Left renal cortex interstitium (tissue), 4 donors: ENCODE results near the gene TTC7B. TPM values are rescaled to one million over a fixed set of nuclear protein-coding genes. Genes with fewer than 3 reads are reported as not detected.

Experiments
- DNase-seq, 4 donors: peaks; one replicate each; pipeline ENCODE4 v3.0.0-alpha.2; 2013; ENCODE audit warnings: low read depth in 4 of 4, low spot score in 2 of 4, missing footprints in 1 of 4
- polyA plus RNA-seq, 4 donors: library from polyadenylated mRNA; unstranded; fragments of 120-200 nt; gene quantifications; one replicate each; pipeline ENCODE4 v1.2.1, GENCODE V29; 2013; ENCODE audit not compliant: insufficient read length in 4 of 4

TTC7B gene
- polyA plus RNA-seq, 4 donors: 42.1 to 52.1 (median 45.3) TPM

- DNase-seq: no peak
Measured at GRCh38 chr14:90777830-90778485, 38.3 kb downstream of the TTC7B start.

GRCh38 chr14:90777358-90777757 lies 38.9 kb downstream of the TTC7B start:
- DNase-seq: no peak

GRCh38 chr14:90775441-90775840 lies 40.8 kb downstream of the TTC7B start:
- no peak for DNase-seq

GRCh38 chr14:90774316-90774715 lies 41.9 kb downstream of the TTC7B start:
- no peak for DNase-seq

- DNase-seq: no peak
Measured at GRCh38 chr14:90773705-90774104, 42.5 kb downstream of the TTC7B start.

GRCh38 chr14:90773196-90773486 lies 43.1 kb downstream of the TTC7B start:
- DNase-seq: no peak

GRCh38 chr14:90767899-90768298 lies 48.3 kb downstream of the TTC7B start:
- no peak for DNase-seq

GRCh38 chr14:90760591-90761316 lies 55.5 kb downstream of the TTC7B start:
- DNase-seq: no peak

- no peak for DNase-seq
Measured at GRCh38 chr14:90760078-90760444, 56.2 kb downstream of the TTC7B start.

GRCh38 chr14:90759370-90760077 lies 56.7 kb downstream of the TTC7B start:
- no peak for DNase-seq

- DNase-seq: no peak
Measured at GRCh38 chr14:90758959-90759358, 57.3 kb downstream of the TTC7B start.

- DNase-seq: peak; percentile 58 to 84 (median 79)
Measured at GRCh38 chr14:90758028-90758889, 58.0 kb downstream of the TTC7B start.

GRCh38 chr14:90757452-90757851 lies 58.8 kb downstream of the TTC7B start:
- DNase-seq: no peak

GRCh38 chr14:90756755-90757345 lies 59.4 kb downstream of the TTC7B start:
- DNase-seq: no peak

GRCh38 chr14:90755661-90756304 lies 60.4 kb downstream of the TTC7B start:
- no peak for DNase-seq

- DNase-seq: no peak
Measured at GRCh38 chr14:90753456-90754005, 62.7 kb downstream of the TTC7B start.

- DNase-seq: no peak
Measured at GRCh38 chr14:90750701-90751100, 65.5 kb downstream of the TTC7B start.

GRCh38 chr14:90750191-90750590 lies 66.0 kb downstream of the TTC7B start:
- DNase-seq: no peak

- DNase-seq: no peak
Measured at GRCh38 chr14:90747909-90748308, 68.3 kb downstream of the TTC7B start.

- no peak for DNase-seq
Measured at GRCh38 chr14:90743826-90744225, 72.4 kb downstream of the TTC7B start.
